GM21825 (cell line): ENCODE data around the gene ALPK1.
"Not testable (repeated sequence)": the region's sequence is repeated elsewhere in the genome, so short reads cannot be mapped to it uniquely, and the experiment has no call there.

Experiments used
- ATAC-seq: cut with Tn5 transposase; IDR thresholded peaks from one replicate; pipeline ENCODE4 v1.9.1; 2021; ENCODE audit warnings: mild to moderate bottlenecking, moderate library complexity; ENCODE audit not compliant: unreplicated experiment

ALPK1 gene

GRCh38 chr4:112284166-112284565, 13.0 kb upstream of the ALPK1 start:
- no peak for ATAC-seq

GRCh38 chr4:112284662-112285411, 12.3 kb upstream of the ALPK1 start:
- no peak for ATAC-seq

GRCh38 chr4:112287258-112287989, 9.7 kb upstream of the ALPK1 start:
- peak; percentile 33 for ATAC-seq

GRCh38 chr4:112288455-112288854, 8.7 kb upstream of the ALPK1 start:
- ATAC-seq = peak; percentile 31

GRCh38 chr4:112289407-112290253, 7.5 kb upstream of the ALPK1 start:
- no peak for ATAC-seq

GRCh38 chr4:112290341-112290740, 6.8 kb upstream of the ALPK1 start:
- ATAC-seq = no peak

- ATAC-seq = no peak
Observed at GRCh38 chr4:112299721-112300120, 2.6 kb downstream of the ALPK1 start.

GRCh38 chr4:112302320-112303274, 5.4 kb downstream of the ALPK1 start:
- no peak for ATAC-seq

GRCh38 chr4:112305477-112305876, 8.3 kb downstream of the ALPK1 start:
- ATAC-seq = not testable (repeated sequence)

GRCh38 chr4:112309263-112309791, 12.2 kb downstream of the ALPK1 start:
- ATAC-seq = not testable (repeated sequence)

- ATAC-seq = no peak
Observed at GRCh38 chr4:112311516-112311915, 14.3 kb downstream of the ALPK1 start.

- ATAC-seq = peak; percentile 96
Observed at GRCh38 chr4:112312610-112313239, 15.6 kb downstream of the ALPK1 start.

- ATAC-seq = no peak
Observed at GRCh38 chr4:112315446-112315845, 18.3 kb downstream of the ALPK1 start.

- no peak for ATAC-seq
Observed at GRCh38 chr4:112316360-112316759, 19.2 kb downstream of the ALPK1 start.

- ATAC-seq = peak; percentile 98
Observed at GRCh38 chr4:112318239-112319142, 21.3 kb downstream of the ALPK1 start.

- no peak for ATAC-seq
Observed at GRCh38 chr4:112321776-112322684, 24.9 kb downstream of the ALPK1 start.

- no peak for ATAC-seq
Observed at GRCh38 chr4:112322866-112323265, 25.7 kb downstream of the ALPK1 start.
